Right ventricle myocardium inferior (tissue), 1 donor: Measurements from ENCODE around the gene SDHD. TPM values are rescaled to one million over a fixed set of nuclear protein-coding genes. Genes with fewer than 3 reads are reported as not detected.

Experiments
- total RNA-seq: library from RNA; stranded (reverse); fragmentation: NEBNext Ultra II Directional; extraction: Animal tissue kit (Norgen Biotek cat#: 25700); gene quantifications from one replicate; pipeline ENCODE4 v1.2.1, GENCODE V29; 2021
- donor health status: DM: no; HTN: yes; CAD: no; lungs with severe emphysema.

SDHD gene
- total RNA-seq, 1 donor from 2014 or later = 281 TPM

Other genes with a start within 250 kb of the SDHD start
- 14.5 TPM for gene ALG9, start 215.3 kb upstream of the SDHD start, total RNA-seq
- 1.2 TPM for gene FDXACB1, start 207.7 kb upstream of the SDHD start, total RNA-seq
- gene CFAP68, start 207.3 kb upstream of the SDHD start, total RNA-seq = 27.2 TPM
- 7,453 TPM for gene CRYAB, start 175.1 kb upstream of the SDHD start, total RNA-seq
- 43.7 TPM for gene HSPB2, start 174.1 kb upstream of the SDHD start, total RNA-seq
- 1.9 TPM for gene C11orf52, start 168.0 kb upstream of the SDHD start, total RNA-seq
- gene DIXDC1, start 149.5 kb upstream of the SDHD start, total RNA-seq = 20.7 TPM
- gene DLAT, start 61.5 kb upstream of the SDHD start, total RNA-seq = 157 TPM
- 1.2 TPM for gene PIH1D2, start 12.9 kb upstream of the SDHD start, total RNA-seq
- gene NKAPD1, start 12.6 kb upstream of the SDHD start, total RNA-seq = 8.1 TPM
- gene TIMM8B, start 117 bp upstream of the SDHD start, total RNA-seq = 176 TPM
- 1.8 TPM for gene IL18, start 77.2 kb downstream of the SDHD start, total RNA-seq
- 0.54 TPM for gene TEX12, start 80.5 kb downstream of the SDHD start, total RNA-seq
- 155 TPM for gene BCO2, start 88.6 kb downstream of the SDHD start, total RNA-seq
- 31.4 TPM for gene PTS, start 139.6 kb downstream of the SDHD start, total RNA-seq
- not detected for gene PLET1, start 174.0 kb downstream of the SDHD start, total RNA-seq